ENCODE data around the gene HMCN2. TPM values are rescaled to one million over a fixed set of nuclear protein-coding genes. Genes with fewer than 3 reads are reported as not detected.

The HMCN2 gene
- total and polyA plus RNA-seq, 2 donors, result 0.90 to 2.2 TPM

DNA sequence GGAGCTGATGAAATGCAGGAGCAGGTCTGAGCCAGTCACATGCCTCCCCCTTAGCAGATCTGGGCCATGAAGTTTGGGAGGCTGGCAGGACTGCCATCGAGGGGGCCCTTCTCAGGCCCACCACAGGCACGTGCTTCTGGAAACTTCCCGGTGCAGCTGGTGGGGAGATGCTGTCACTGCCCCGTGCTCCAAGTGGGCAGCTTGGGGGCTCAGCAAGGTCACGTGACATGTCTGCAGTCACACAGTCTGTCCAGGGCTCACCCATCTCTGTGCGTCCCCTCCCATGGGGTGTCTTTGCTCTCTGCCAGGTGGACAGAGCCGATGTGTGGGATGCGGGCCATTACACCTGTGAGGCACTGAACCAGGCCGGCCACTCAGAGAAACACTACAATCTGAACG is 99.8 kb downstream of the HMCN2 start:
- H3K27me3 ChIP-seq (ENCODE audit: control insufficient read depth in 2 of 2, insufficient read depth in 1 of 2, low read length in 1 of 2), result peaks cover 0 to 2% of the 10 kb centered on the region in 2 donors
- H3K4me1 ChIP-seq (ENCODE audit: control insufficient read depth in 2 of 2, insufficient read depth in 2 of 2, low read length in 2 of 2), result no peaks in the 10 kb centered on the region
- no peak for DNase-seq (ENCODE audit: low read depth in 6 of 9, low spot score in 9 of 9)
- H3K36me3 ChIP-seq (ENCODE audit: control insufficient read depth in 2 of 2, insufficient read depth in 2 of 2, low read length in 1 of 2), result no peaks in the 10 kb centered on the region
- 89% methylated on average over 10 of the region's 10 CpGs for WGBS
- no peak overlapping the region for H3K27ac ChIP-seq (ENCODE audit: low read depth in 1 of 2, low read length in 1 of 2)
- no peak overlapping the region for H3K4me3 ChIP-seq (ENCODE audit: low read length in 2 of 2)
- peaks cover 0 to 5% of the 10 kb centered on the region in 2 donors for H3K9me3 ChIP-seq (ENCODE audit: control insufficient read depth in 2 of 2, insufficient read depth in 1 of 2, low read length in 1 of 2)

DNA sequence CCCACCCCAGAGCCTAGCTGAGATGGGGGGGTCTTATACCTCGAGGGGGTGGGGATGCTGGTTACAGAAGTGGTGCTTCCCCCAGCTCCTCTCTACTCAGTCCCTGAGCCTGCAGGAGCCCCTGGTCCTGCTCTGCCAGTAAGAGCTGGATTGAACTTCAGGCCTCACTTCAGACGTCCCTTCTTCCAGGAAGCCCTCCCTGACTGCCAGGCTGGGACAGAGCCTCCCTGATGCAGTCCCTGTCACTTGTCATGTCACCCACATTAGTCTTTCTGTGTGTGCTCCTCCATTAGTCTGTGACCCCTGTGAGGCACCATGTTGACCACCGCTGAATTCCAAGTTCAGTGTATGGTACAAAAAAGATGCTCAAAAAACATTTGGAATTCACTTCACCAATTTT is 100.5 kb downstream of the HMCN2 start:
- 92% methylated on average over 3 of the region's 3 CpGs for WGBS
- no peak for DNase-seq (ENCODE audit: low read depth in 6 of 9, low spot score in 9 of 9)
- no peak overlapping the region for H3K4me3 ChIP-seq (ENCODE audit: low read length in 2 of 2)
- peaks cover 0 to 2% of the 10 kb centered on the region in 2 donors for H3K27me3 ChIP-seq (ENCODE audit: control insufficient read depth in 2 of 2, insufficient read depth in 1 of 2, low read length in 1 of 2)
- H3K36me3 ChIP-seq (ENCODE audit: control insufficient read depth in 2 of 2, insufficient read depth in 2 of 2, low read length in 1 of 2), result no peaks in the 10 kb centered on the region
- H3K9me3 ChIP-seq (ENCODE audit: control insufficient read depth in 2 of 2, insufficient read depth in 1 of 2, low read length in 1 of 2), result peaks cover 0 to 5% of the 10 kb centered on the region in 2 donors
- H3K27ac ChIP-seq (ENCODE audit: low read depth in 1 of 2, low read length in 1 of 2), result no peak overlapping the region
- H3K4me1 ChIP-seq (ENCODE audit: control insufficient read depth in 2 of 2, insufficient read depth in 2 of 2, low read length in 2 of 2), result no peaks in the 10 kb centered on the region

DNA sequence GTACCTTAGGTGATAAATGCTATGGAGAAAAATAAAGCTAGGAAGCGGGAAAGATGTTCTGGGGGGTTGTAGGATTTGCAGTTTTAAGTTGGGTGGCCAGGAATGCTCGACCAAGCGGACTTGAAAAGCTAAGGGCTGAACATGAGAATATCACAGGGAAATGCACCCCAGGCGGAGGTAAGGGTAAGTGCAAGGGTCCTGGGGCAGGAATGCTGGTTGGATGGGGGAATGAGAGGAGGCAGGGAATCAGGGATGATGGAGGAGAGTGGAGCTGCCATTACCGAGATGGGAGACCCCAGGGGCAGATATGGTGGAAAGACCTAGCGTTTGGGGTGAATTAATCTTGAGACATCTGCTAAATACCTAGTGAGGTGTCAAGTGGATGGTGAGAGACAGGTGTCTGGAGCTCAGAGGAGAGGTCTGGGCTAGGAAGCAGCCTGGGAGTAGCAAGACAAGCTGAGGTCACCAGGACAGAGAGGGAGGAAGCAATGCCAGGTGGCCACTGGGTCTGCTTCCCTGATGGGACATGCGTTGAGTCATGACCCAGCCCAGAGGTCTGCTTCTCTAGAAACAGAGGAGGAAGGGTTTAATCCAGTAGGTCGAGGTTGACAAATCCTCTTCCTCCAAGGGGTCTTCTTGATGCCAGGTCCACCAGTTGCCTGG is 101.5 kb downstream of the HMCN2 start:
- Histone ChIP-seq H3K27ac (ENCODE audit: low read depth in 1 of 2, low read length in 1 of 2) (no peak overlapping the region), H3K4me3 (ENCODE audit: low read length in 2 of 2) (no peak overlapping the region), H3K4me1 (ENCODE audit: control insufficient read depth in 2 of 2, insufficient read depth in 2 of 2, low read length in 2 of 2) (no peaks in the 10 kb centered on the region), H3K9me3 (ENCODE audit: control insufficient read depth in 2 of 2, insufficient read depth in 1 of 2, low read length in 1 of 2) (peaks cover 0 to 5% of the 10 kb centered on the region in 2 donors), H3K36me3 (ENCODE audit: control insufficient read depth in 2 of 2, insufficient read depth in 2 of 2, low read length in 1 of 2) (no peaks in the 10 kb centered on the region), H3K27me3 (ENCODE audit: control insufficient read depth in 2 of 2, insufficient read depth in 1 of 2, low read length in 1 of 2) (peaks cover 0 to 2% of the 10 kb centered on the region in 2 donors)
- DNase-seq (ENCODE audit: low read depth in 6 of 9, low spot score in 9 of 9), result no peak
- WGBS, result 91% methylated on average over 8 of the region's 8 CpGs

DNA sequence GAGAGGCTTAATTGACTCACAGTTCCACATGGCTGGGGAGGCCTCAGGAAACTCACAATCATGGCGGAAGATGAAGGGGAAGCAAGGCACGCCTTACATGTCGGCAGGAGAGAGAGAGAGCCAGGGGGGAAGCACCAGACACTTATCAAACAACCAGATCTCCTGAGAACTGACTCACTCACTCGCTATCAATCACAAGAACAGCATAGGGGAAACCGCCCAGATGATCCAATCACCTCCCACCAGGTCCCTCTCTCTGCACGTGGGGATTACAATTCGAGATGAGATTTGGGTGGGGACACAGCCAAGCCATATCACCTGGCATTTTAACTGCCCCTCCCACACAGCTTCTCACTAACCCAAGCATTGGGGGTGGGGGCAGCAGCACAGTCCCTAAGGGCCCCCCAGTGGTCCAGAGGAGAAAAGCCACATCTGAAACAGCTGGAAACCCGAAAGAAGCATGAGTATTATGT is 103.1 kb downstream of the HMCN2 start:
- Histone ChIP-seq H3K4me1 (ENCODE audit: control insufficient read depth in 2 of 2, insufficient read depth in 2 of 2, low read length in 2 of 2) (no peaks in the 10 kb centered on the region), H3K9me3 (ENCODE audit: control insufficient read depth in 2 of 2, insufficient read depth in 1 of 2, low read length in 1 of 2) (peaks cover 0 to 5% of the 10 kb centered on the region in 2 donors), H3K27ac (ENCODE audit: low read depth in 1 of 2, low read length in 1 of 2) (no peak overlapping the region), H3K27me3 (ENCODE audit: control insufficient read depth in 2 of 2, insufficient read depth in 1 of 2, low read length in 1 of 2) (peaks cover 0 to 2% of the 10 kb centered on the region in 2 donors), H3K36me3 (ENCODE audit: control insufficient read depth in 2 of 2, insufficient read depth in 2 of 2, low read length in 1 of 2) (no peaks in the 10 kb centered on the region), H3K4me3 (ENCODE audit: low read length in 2 of 2) (no peak overlapping the region)
- 46% methylated on average over 8 of the region's 8 CpGs for WGBS
- DNase-seq (ENCODE audit: low read depth in 6 of 9, low spot score in 9 of 9), result no peak

DNA sequence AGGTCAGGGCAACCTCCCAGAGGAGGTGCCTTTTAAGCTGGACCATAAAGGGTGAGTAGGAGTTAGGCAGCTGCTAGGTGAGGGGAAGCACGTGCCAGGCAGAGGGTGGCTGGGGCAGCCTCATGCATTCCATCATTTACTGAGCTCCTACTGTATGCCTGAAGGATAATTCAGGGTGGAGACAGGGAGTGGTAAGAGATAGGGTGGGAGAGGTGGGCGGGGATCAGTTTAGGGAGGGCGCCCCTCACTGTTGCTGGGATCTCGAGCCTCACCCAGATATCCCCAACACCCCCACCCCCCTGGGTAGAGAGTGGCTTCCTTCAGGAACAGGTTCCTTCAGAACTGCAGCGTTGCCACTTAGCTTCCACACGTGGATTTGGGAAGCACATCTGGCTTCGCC is 104.7 kb downstream of the HMCN2 start:
- no peak for DNase-seq (ENCODE audit: low read depth in 6 of 9, low spot score in 9 of 9)
- Histone ChIP-seq H3K4me1 (ENCODE audit: control insufficient read depth in 2 of 2, insufficient read depth in 2 of 2, low read length in 2 of 2) (no peaks in the 10 kb centered on the region), H3K36me3 (ENCODE audit: control insufficient read depth in 2 of 2, insufficient read depth in 2 of 2, low read length in 1 of 2) (no peaks in the 10 kb centered on the region), H3K27ac (ENCODE audit: low read depth in 1 of 2, low read length in 1 of 2) (no peak overlapping the region), H3K9me3 (ENCODE audit: control insufficient read depth in 2 of 2, insufficient read depth in 1 of 2, low read length in 1 of 2) (peaks cover 0 to 8% of the 10 kb centered on the region in 2 donors), H3K27me3 (ENCODE audit: control insufficient read depth in 2 of 2, insufficient read depth in 1 of 2, low read length in 1 of 2) (peaks cover 0 to 2% of the 10 kb centered on the region in 2 donors), H3K4me3 (ENCODE audit: low read length in 2 of 2) (no peak overlapping the region)
- 91% methylated on average over 7 of the region's 7 CpGs for WGBS

DNA sequence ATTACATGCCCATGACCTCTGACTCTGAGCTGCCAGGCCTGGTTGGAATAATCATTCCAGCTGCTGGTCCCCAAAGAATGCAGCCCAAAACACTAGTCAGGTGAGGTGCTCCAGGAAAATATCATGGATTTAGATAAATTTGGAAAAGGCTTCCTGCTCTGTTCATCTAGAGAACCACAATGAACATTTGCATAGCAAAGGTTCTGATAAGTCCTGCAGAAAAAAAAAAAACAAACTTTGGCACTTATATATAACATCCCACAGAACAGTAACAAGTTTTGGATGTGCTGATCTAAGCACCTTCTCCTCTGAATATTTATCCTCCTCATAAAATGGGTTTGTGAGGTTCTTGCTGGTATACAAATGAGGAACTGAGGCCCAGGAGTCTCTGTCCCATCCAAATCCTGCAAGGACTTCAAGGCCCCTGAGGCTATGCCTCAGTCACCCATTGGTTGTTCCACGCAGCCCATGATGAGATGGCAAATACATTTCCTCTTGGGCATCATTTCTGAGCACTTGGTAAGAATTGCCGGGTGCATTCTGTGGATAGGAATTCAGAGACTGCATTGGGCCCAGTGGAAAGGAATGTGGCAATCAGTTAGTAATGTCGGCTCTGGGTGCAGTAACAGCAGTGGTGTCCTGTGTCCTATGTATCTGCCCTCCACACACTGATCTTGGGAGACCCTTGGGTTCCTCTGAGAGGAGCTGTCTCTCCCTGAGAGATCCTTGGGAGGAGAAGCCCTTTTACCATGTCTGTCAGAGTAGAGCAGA is 105.8 kb downstream of the HMCN2 start:
- no peak for DNase-seq (ENCODE audit: low read depth in 6 of 9, low spot score in 9 of 9)
- WGBS, result 94% methylated on average over 3 of the region's 3 CpGs

DNA sequence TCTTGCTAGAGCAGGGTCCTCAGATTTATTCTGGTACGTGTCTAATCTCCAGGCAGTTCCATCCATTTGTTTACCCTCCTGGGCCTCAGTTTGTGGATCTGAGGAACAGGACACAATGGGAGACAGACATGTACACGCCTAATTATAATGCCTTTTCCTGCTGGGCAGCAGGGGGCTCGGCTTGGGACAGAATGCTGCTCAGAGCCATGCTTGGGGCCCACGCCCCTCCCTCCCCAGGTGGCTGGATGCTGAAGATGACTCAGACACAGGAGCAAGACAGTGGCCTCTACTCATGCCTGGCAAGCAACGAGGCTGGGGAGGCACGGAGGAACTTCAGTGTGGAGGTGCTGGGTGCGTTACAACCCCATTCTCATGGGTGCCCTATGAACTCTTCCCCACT is 106.5 kb downstream of the HMCN2 start:
- no peak overlapping the region for H3K27ac ChIP-seq (ENCODE audit: low read depth in 1 of 2, low read length in 1 of 2)
- H3K4me3 ChIP-seq (ENCODE audit: low read length in 2 of 2), result no peak overlapping the region
- H3K4me1 ChIP-seq (ENCODE audit: control insufficient read depth in 2 of 2, insufficient read depth in 2 of 2, low read length in 2 of 2), result no peaks in the 10 kb centered on the region
- 95% methylated on average over 7 of the region's 7 CpGs for WGBS
- peaks cover 0 to 8% of the 10 kb centered on the region in 2 donors for H3K9me3 ChIP-seq (ENCODE audit: control insufficient read depth in 2 of 2, insufficient read depth in 1 of 2, low read length in 1 of 2)
- no peak for DNase-seq (ENCODE audit: low read depth in 6 of 9, low spot score in 9 of 9)
- no peaks in the 10 kb centered on the region for H3K36me3 ChIP-seq (ENCODE audit: control insufficient read depth in 2 of 2, insufficient read depth in 2 of 2, low read length in 1 of 2)
- peaks cover 0 to 2% of the 10 kb centered on the region in 2 donors for H3K27me3 ChIP-seq (ENCODE audit: control insufficient read depth in 2 of 2, insufficient read depth in 1 of 2, low read length in 1 of 2)

More for the DNA sequence above, 105.8 kb downstream of the HMCN2 start:
- Histone ChIP-seq H3K4me1 (ENCODE audit: control insufficient read depth in 2 of 2, insufficient read depth in 2 of 2, low read length in 2 of 2) (no peaks in the 10 kb centered on the region), H3K27me3 (ENCODE audit: control insufficient read depth in 2 of 2, insufficient read depth in 1 of 2, low read length in 1 of 2) (peaks cover 0 to 2% of the 10 kb centered on the region in 2 donors), H3K4me3 (ENCODE audit: low read length in 2 of 2) (no peak overlapping the region), H3K9me3 (ENCODE audit: control insufficient read depth in 2 of 2, insufficient read depth in 1 of 2, low read length in 1 of 2) (peaks cover 0 to 8% of the 10 kb centered on the region in 2 donors), H3K36me3 (ENCODE audit: control insufficient read depth in 2 of 2, insufficient read depth in 2 of 2, low read length in 1 of 2) (no peaks in the 10 kb centered on the region), H3K27ac (ENCODE audit: low read depth in 1 of 2, low read length in 1 of 2) (no peak overlapping the region)

DNA sequence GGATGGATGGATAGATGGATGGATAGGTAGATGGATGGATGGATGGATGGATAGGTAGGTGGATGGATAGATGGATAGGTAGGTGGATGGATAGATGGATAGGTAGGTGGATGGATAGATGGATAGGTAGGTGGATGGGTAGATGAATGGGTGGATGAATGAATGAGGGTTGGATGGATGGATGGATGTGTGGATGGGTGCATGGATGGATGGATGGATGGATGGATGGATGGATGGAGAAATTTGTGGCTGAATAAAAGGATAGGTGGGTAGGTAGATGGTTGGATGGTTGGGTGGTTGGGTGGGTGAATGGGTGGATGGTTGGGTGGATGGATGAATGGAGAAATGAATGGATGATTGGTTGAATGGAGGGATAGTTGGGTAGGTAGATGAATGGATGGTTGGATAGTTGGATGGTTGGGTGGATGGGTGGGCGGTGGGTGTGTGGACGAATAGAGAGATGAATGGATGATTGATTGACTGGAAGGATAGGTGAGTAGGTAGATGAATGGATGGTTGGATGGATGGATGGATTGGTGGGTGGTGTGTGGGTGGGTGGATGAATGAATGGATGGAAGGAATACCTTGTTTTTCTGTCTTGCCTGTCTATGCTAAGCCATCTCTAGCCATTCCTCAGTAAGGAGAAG is 108.2 kb downstream of the HMCN2 start:
- 97% methylated on average over 2 of the region's 2 CpGs for WGBS
- Histone ChIP-seq H3K27me3 (ENCODE audit: control insufficient read depth in 2 of 2, insufficient read depth in 1 of 2, low read length in 1 of 2) (no peaks in the 10 kb centered on the region), H3K4me3 (ENCODE audit: low read length in 2 of 2) (no peak overlapping the region), H3K4me1 (ENCODE audit: control insufficient read depth in 2 of 2, insufficient read depth in 2 of 2, low read length in 2 of 2) (no peaks in the 10 kb centered on the region), H3K9me3 (ENCODE audit: control insufficient read depth in 2 of 2, insufficient read depth in 1 of 2, low read length in 1 of 2) (peaks cover 0 to 3% of the 10 kb centered on the region in 2 donors), H3K27ac (ENCODE audit: low read depth in 1 of 2, low read length in 1 of 2) (no peak overlapping the region), H3K36me3 (ENCODE audit: control insufficient read depth in 2 of 2, insufficient read depth in 2 of 2, low read length in 1 of 2) (no peaks in the 10 kb centered on the region)
- no peak for DNase-seq (ENCODE audit: low read depth in 6 of 9, low spot score in 9 of 9)

DNA sequence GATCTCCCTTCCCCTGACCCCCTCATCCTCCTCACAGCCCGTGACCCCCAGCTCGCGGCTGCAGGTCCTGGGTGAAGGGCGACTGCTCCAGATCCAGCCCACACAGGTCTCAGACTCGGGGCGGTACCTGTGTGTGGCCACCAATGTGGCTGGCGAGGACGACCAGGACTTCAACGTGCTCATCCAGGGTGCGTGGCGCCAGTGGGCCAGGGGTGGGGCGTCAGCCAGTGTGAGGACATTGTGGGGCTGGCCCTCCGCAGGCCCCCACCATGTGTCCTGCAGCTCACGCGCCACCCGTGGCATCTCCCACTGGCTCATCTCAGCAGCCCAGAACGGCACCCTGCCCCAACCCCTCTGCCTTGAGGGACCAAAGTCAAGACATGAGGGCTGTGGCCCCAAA is 112.1 kb downstream of the HMCN2 start:
- 94% methylated on average over 17 of the region's 17 CpGs for WGBS
- no peaks in the 10 kb centered on the region for H3K27me3 ChIP-seq (ENCODE audit: control insufficient read depth in 2 of 2, insufficient read depth in 1 of 2, low read length in 1 of 2)
- no peak overlapping the region for H3K27ac ChIP-seq (ENCODE audit: low read depth in 1 of 2, low read length in 1 of 2)
- no peak overlapping the region for H3K4me3 ChIP-seq (ENCODE audit: low read length in 2 of 2)
- H3K4me1 ChIP-seq (ENCODE audit: control insufficient read depth in 2 of 2, insufficient read depth in 2 of 2, low read length in 2 of 2), result no peaks in the 10 kb centered on the region
- peaks cover 0 to 3% of the 10 kb centered on the region in 2 donors for H3K9me3 ChIP-seq (ENCODE audit: control insufficient read depth in 2 of 2, insufficient read depth in 1 of 2, low read length in 1 of 2)
- no peak for DNase-seq (ENCODE audit: low read depth in 6 of 9, low spot score in 9 of 9)
- H3K36me3 ChIP-seq (ENCODE audit: control insufficient read depth in 2 of 2, insufficient read depth in 2 of 2, low read length in 1 of 2), result no peaks in the 10 kb centered on the region
